ENCODE measurements around the gene H2BK1. TPM values are rescaled to one million over a fixed set of nuclear protein-coding genes. Genes with fewer than 3 reads are reported as not detected.
A peak's percentile ranks its signal among the peaks of the same experiment; 100 is the strongest.

The H2BK1 gene
- total RNA-seq, 1 experiment from 2014 or later, result 0.87 TPM

- DNase-seq (ENCODE audit: low spot score) (no peak), ATAC-seq (peak; percentile 2; the same call in 1 of the 2 replicates)
- Mint-ChIP-seq H3K4me1 (peaks cover 44% of the 10 kb centered on the region), H3K9me3 (no peaks in the 10 kb centered on the region), H3K4me3 (peak overlapping the region; percentile 74), H3K36me3 (no peaks in the 10 kb centered on the region), H3K27ac (peak overlapping the region; percentile 12; the same call in 1 of the 2 replicates), H3K27me3 (ENCODE audit: low read depth) (peaks cover 72% of the 10 kb centered on the region)
- TF ChIP-seq E2F4 (CRISPR knock-in tag; IDR thresholded peaks at IDR 0.05; ENCODE audit: borderline replicate concordance, low read depth) (no peak), STAT6 (CRISPR knock-in tag; conservative IDR thresholded peaks at IDR 0.05; ENCODE audit: low read depth) (no peak), OVOL2 (CRISPR knock-in tag; IDR thresholded peaks at IDR 0.05; ENCODE audit: borderline replicate concordance) (no peak), JAZF1 (CRISPR knock-in tag; IDR thresholded peaks at IDR 0.05) (no peak), MLX (CRISPR knock-in tag; IDR thresholded peaks at IDR 0.05) (no peak), ZNF121 (CRISPR knock-in tag; IDR thresholded peaks at IDR 0.05) (no peak), JUN (CRISPR knock-in tag; IDR thresholded peaks at IDR 0.05) (no peak), PRRX2 (CRISPR knock-in tag; IDR thresholded peaks at IDR 0.05) (no peak), IRF2 (CRISPR knock-in tag; IDR thresholded peaks at IDR 0.05; ENCODE audit: borderline replicate concordance, low read depth) (no peak), FOXP4 (CRISPR knock-in tag; IDR thresholded peaks at IDR 0.05) (no peak), ELF4 (CRISPR knock-in tag; IDR thresholded peaks at IDR 0.05; ENCODE audit: low read depth) (no peak), MYBL2 (CRISPR knock-in tag; IDR thresholded peaks at IDR 0.05) (no peak), TEAD1 (CRISPR knock-in tag; IDR thresholded peaks at IDR 0.05) (no peak), ZNF423 (CRISPR knock-in tag; IDR thresholded peaks at IDR 0.05) (no peak), MXD4 (CRISPR knock-in tag; IDR thresholded peaks at IDR 0.05; ENCODE audit: borderline replicate concordance) (no peak), SP1 (CRISPR knock-in tag; conservative IDR thresholded peaks at IDR 0.05) (no peak), ZNF396 (CRISPR knock-in tag; IDR thresholded peaks at IDR 0.05; ENCODE audit: borderline replicate concordance) (no peak), MAX (CRISPR knock-in tag; IDR thresholded peaks at IDR 0.05) (no peak)
- CTCF ChIA-PET, result interaction anchor here (1.0 to 2.3 kb wide), 6 partner anchors 8 to 85 kb away, joined by 3 to 18 read pairs (median 6); partner anchors contain the start of gene GBX1
- POLR2A ChIA-PET, result interaction anchor here (1.1 to 1.5 kb wide), 2 partner anchors 8 to 25 kb away, joined by 4 to 7 read pairs; no protein-coding TSS in a partner anchor
Observed at GRCh38 chr7:151252561-151252835, 42.2 kb upstream of the H2BK1 start.

- peak; percentile 62 for DNase-seq (ENCODE audit: low spot score)
- H3K4me1 Mint-ChIP-seq, result peaks cover 46% of the 10 kb centered on the region
- ATAC-seq, result peak; percentile 28
- H3K36me3 Mint-ChIP-seq, result no peaks in the 10 kb centered on the region
- POLR2A ChIA-PET, result interaction anchor here (1.4 to 1.5 kb wide), 2 partner anchors 20 to 25 kb away, joined by 3 to 7 read pairs; partner anchors contain the start of gene CHPF2
- peaks cover 72% of the 10 kb centered on the region for H3K27me3 Mint-ChIP-seq (ENCODE audit: low read depth)
- peak overlapping the region; percentile 74 for H3K4me3 Mint-ChIP-seq
- no peaks in the 10 kb centered on the region for H3K9me3 Mint-ChIP-seq
- CTCF ChIA-PET, result interaction anchor here (1.0 to 2.3 kb wide), 8 partner anchors 8 to 138 kb away, joined by 3 to 18 read pairs (median 4); partner anchors contain the start of genes GBX1 and NUB1
- peak overlapping the region; percentile 89 for H3K27ac Mint-ChIP-seq
- no peak for TF ChIP-seq USF1 (CRISPR knock-in tag; IDR thresholded peaks at IDR 0.05)
- no peak for TF ChIP-seq ATF3 (CRISPR knock-in tag; conservative IDR thresholded peaks at IDR 0.05)
- TF ChIP-seq HMGA2 (CRISPR knock-in tag; IDR thresholded peaks at IDR 0.05), result no peak
- 0 out of 2 replicates have a peak, but pooled peaks have one; percentile 58 for TF ChIP-seq FOXP4 (CRISPR knock-in tag; IDR thresholded peaks at IDR 0.05)
Observed at GRCh38 chr7:151251689-151252560, 41.6 kb upstream of the H2BK1 start.

Data from WTC11 (cell line).